GM12873 (cell line): Measurements from ENCODE around the gene ITGA7.

Experiments used
- CTCF ChIP-seq: IDR thresholded peaks from 2 replicates; pipeline ENCODE4 v1.5.1; 2012; ENCODE audit warnings: low read depth, mild to moderate bottlenecking, moderate library complexity, low read length, control low read depth; ENCODE audit not compliant: insufficient read depth; ENCODE audit errors: missing control alignments

The ITGA7 gene

DNA sequence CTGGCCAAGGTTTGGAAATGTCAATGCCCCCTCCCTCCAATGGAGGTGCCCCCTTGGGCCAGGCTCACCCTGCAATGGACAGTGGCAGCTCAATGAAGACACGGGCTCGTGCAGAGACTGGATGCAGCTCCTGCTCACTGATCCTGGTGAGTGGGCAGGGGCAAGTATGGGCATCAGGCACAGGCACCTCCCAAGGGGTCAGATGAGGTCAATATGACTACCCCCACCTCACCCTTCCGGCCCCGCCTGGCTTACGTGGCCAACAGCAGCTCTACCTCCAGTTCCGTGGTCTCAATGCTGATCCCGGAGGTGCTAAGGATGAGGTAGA, 13.6 kb downstream of the ITGA7 start:
- no peak for TF ChIP-seq CTCF

GRCh38 chr12:55693323-55694187, 14.1 kb downstream of the ITGA7 start:
- TF ChIP-seq CTCF, result no peak

- TF ChIP-seq CTCF, result no peak
Observed at GRCh38 chr12:55692631-55693322, 14.9 kb downstream of the ITGA7 start.

GRCh38 chr12:55688716-55689655, 18.7 kb downstream of the ITGA7 start:
- TF ChIP-seq CTCF, result no peak

DNA sequence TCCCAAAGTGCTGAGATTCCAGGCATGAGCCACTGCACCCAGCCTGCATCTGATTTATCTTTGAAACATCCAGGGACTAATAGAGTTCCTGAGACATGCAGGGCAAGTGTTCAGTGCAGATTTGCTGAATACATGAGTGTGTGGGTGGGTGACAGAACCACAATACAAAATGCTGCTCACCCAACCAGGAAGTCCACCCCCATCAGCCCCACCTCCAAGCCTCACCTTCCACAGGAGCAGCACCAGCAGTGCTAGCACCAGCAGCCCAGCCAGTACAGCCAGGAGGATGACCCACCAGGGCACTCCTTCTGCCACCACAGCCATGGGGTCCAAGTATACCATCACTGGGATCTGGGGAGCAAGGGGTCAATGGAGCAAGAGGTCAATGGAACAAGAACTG, 20.0 kb downstream of the ITGA7 start:
- TF ChIP-seq CTCF, result no peak

DNA sequence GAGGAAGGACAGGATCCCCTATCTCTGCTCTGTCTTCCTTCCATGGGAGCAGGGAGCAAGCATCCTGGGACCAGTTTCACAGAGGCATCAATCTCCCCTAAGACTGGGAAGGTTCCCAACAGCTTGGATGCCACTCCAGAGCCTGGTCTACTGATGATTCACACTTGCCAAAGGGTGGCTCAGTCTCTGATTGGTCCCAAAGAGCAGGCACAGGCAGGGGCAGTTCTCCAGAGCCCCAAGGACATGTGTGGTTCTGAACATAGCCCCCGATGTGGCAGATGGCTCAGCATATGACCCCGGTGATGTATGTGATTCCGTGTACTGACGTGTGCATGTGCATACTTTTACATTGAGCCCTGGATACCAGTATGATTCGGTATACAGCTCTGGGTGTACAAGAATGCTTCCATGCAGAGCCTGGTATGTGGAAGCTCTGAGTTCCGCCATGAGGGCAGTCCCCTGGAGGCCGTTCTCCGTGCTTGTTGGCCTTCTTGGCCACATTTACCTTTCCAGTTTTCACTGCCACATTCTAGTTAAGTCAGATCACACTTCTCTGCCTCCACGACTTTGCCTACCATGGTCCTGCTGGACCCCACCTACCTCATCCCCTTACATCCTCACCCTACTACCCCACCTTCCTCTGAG, 21.2 kb downstream of the ITGA7 start:
- TF ChIP-seq CTCF, result no peak
